Measurements from ENCODE around the gene PSMD12. TPM values are rescaled to one million over a fixed set of nuclear protein-coding genes. Genes with fewer than 3 reads are reported as not detected.

PSMD12 gene
- total RNA-seq, 2 donors from 2014 or later: 20.0 to 31.1 TPM

DNA sequence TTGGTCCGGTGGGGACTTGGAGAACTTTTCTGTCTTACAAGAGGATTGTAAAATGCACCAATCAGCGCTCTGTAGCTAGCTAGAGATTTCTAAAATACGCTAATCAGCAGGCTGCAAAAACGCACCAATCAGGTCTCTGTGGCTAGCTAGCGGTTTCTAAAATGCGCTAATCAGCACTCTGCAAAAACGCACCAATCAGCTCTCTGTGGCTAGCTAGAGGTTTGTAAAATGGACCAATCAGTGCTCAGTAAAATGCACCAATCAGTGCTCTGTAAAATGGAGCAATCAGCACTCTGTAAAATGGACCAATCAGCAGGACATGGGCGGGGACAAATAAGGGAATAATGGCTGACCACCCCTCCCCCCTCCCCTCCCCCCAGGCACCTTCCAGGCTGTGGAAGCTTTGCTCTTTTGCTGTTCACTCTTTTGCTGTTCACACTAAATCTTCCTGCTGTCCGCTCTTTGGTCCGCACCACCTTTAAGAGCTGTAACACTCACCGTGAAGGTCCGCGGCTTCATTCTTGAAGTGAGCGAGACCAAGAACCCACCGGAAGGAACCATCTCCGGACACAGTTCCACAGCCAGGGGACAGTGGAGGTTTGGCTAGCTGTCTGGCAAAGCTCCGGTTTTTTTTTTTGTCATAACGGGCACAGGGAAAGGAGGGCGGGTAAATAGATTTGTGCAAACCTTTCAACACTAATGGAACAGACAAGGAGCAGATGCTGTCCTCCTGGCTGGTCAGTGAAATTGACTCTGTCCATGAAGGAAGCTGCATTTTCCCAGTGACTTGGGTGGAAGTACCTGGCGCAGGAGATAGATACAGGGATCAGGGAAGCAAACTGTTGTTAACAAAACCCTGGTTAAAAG lies 19.0 kb upstream of the PSMD12 start:
- TF ChIP-seq, protein P1, sequence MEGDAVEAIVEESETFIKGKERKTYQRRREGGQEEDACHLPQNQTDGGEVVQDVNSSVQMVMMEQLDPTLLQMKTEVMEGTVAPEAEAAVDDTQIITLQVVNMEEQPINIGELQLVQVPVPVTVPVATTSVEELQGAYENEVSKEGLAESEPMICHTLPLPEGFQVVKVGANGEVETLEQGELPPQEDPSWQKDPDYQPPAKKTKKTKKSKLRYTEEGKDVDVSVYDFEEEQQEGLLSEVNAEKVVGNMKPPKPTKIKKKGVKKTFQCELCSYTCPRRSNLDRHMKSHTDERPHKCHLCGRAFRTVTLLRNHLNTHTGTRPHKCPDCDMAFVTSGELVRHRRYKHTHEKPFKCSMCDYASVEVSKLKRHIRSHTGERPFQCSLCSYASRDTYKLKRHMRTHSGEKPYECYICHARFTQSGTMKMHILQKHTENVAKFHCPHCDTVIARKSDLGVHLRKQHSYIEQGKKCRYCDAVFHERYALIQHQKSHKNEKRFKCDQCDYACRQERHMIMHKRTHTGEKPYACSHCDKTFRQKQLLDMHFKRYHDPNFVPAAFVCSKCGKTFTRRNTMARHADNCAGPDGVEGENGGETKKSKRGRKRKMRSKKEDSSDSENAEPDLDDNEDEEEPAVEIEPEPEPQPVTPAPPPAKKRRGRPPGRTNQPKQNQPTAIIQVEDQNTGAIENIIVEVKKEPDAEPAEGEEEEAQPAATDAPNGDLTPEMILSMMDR (IDR thresholded peaks at IDR 0.05): peak in 1 of 2 donors; percentile 31
- no peak overlapping the region for H3K4me3 ChIP-seq
- DNase-seq (ENCODE audit: low spot score): no peak
- no peaks in the 10 kb centered on the region for H3K27me3 ChIP-seq
- peak overlapping the region in 1 of 2 donors; percentile 38 for H3K27ac ChIP-seq
- no peaks in the 10 kb centered on the region for H3K36me3 ChIP-seq
- no peaks in the 10 kb centered on the region for H3K9me3 ChIP-seq
- H3K4me1 ChIP-seq: peaks cover 0 to 12% of the 10 kb centered on the region in 2 donors

- TF ChIP-seq, protein P1 (IDR thresholded peaks at IDR 0.05): no peak
- no peaks in the 10 kb centered on the region for H3K27me3 ChIP-seq
- peaks cover 0 to 6% of the 10 kb centered on the region in 2 donors for H3K4me1 ChIP-seq
- H3K36me3 ChIP-seq: no peaks in the 10 kb centered on the region
- no peak overlapping the region for H3K4me3 ChIP-seq
- no peaks in the 10 kb centered on the region for H3K9me3 ChIP-seq
- no peak for DNase-seq (ENCODE audit: low spot score)
- peak overlapping the region in 1 of 2 donors; percentile 1 for H3K27ac ChIP-seq
Measured at GRCh38 chr17:67381929-67382257, 15.5 kb upstream of the PSMD12 start.

GRCh38 chr17:67379251-67379630 lies 12.9 kb upstream of the PSMD12 start:
- Histone ChIP-seq H3K27me3 (no peaks in the 10 kb centered on the region), H3K9me3 (no peaks in the 10 kb centered on the region), H3K4me1 (peaks cover 0 to 28% of the 10 kb centered on the region in 2 donors), H3K36me3 (no peaks in the 10 kb centered on the region), H3K27ac (peak overlapping the region; percentile 97), H3K4me3 (peak overlapping the region; percentile 84)
- no peak for DNase-seq (ENCODE audit: low spot score)
- TF ChIP-seq, protein P1 (IDR thresholded peaks at IDR 0.05): no peak

DNA sequence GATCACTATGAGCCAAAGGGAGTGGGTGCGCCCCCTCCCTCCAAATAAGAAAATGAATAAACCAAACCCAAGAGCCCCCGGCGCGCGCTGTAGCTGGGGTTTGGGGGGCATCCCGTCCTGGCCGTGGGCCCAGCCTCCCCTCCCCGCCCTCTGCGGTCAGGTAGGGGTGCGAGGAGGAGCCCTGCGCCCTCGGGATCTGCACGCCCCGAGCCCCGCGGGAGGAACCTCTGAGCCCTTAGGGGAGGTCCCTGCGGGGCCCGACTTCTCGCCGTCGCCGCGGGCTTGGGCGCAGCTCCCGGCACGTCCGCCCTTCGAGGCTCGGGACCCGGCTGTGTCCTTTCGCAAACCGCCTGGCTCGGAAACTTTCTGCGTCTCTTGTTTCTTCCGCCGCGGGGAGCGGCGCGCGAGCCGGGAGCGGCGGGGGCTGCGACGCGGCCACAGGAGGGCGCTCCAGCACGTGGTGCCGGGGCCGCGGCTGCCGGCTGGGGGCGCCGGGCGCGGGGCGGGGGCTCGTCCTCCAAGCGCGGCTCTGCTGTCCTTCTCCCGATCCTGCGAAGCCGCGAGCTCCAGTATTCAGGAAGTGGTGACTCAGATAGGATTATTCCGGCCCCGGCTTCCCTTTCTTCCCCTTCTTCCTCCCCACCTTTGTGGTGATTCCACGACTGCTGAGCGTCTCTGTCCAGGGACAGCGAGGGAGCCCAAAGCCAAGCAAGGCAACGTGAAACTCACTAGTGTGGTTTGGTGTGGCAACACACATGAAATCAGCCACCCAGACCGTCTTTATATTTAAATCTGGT lies 12.3 kb upstream of the PSMD12 start:
- peaks cover 0 to 28% of the 10 kb centered on the region in 2 donors for H3K4me1 ChIP-seq
- no peaks in the 10 kb centered on the region for H3K36me3 ChIP-seq
- DNase-seq (ENCODE audit: low spot score): peak; percentile 81
- H3K27ac ChIP-seq: peak overlapping the region; percentile 97
- no peaks in the 10 kb centered on the region for H3K9me3 ChIP-seq
- TF ChIP-seq, protein P1 (IDR thresholded peaks at IDR 0.05): peak; percentile 74 to 93
- H3K4me3 ChIP-seq: peak overlapping the region; percentile 84
- no peaks in the 10 kb centered on the region for H3K27me3 ChIP-seq

- no peak for DNase-seq (ENCODE audit: low spot score)
- H3K27ac ChIP-seq: peak overlapping the region; percentile 97
- H3K27me3 ChIP-seq: no peaks in the 10 kb centered on the region
- H3K4me3 ChIP-seq: peak overlapping the region; percentile 84
- H3K4me1 ChIP-seq: peaks cover 0 to 28% of the 10 kb centered on the region in 2 donors
- H3K9me3 ChIP-seq: no peaks in the 10 kb centered on the region
- TF ChIP-seq, protein P1 (IDR thresholded peaks at IDR 0.05): peak in 1 of 2 donors; percentile 22
- no peaks in the 10 kb centered on the region for H3K36me3 ChIP-seq
Measured at GRCh38 chr17:67377488-67378453, 11.4 kb upstream of the PSMD12 start.
